Measurements from ENCODE around the gene SAMD14.

The SAMD14 gene

GRCh38 chr17:50094753-50095619 lies 35.0 kb downstream of the SAMD14 start, which contains the start of gene PDK2:
PDK2 (plus strand) TSS chr17:50095351; CDS start chr17:50095436, 85 bp downstream.
- peak; percentile 97 for DNase-seq

- peak; percentile 89 to 90 for DNase-seq
These were observed 35.7 kb downstream of the SAMD14 start for GRCh38 chr17:50094243-50094752.

DNA sequence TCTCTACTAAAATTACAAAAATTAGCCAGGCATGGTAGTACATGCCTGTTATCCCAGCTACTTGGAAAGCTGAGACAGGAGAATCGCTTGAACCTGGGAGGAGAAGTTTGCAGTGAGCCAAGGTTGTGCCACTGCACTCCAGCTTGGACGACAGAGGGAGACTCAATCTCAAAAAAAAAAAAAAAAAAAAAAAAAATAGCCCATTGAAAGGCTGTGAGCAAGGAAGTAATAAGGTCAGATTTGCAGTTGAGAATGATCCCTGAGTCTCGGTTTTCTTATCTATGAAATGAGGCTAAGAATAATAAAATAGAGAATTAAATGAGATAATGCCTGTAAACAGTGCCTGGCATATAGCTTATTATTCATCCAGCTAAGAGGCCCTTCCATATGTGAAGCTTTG lies 36.2 kb downstream of the SAMD14 start:
- DNase-seq: no peak

DNA sequence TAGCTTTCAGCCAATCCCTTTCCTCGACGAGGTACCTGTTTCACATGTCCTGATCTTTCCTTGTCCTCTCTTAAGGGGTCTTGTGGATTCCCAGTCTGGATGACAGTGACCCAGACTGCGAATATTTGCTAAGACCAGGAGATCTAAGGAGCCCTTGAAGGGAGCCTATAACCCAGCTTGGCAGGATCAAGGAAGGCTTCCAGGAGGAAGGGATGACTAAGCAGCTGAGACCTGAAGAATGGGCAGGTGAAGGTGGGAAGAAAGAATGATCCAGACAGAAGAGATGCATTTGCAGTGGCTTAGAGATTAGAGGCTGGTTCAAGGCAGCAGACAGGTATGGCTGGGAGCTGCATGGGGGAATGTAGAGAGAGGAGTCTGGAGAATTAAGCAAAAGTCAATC lies 36.7 kb downstream of the SAMD14 start:
- no peak for DNase-seq

GRCh38 chr17:50091918-50092285 lies 38.1 kb downstream of the SAMD14 start:
- DNase-seq: no peak

- DNase-seq: peak in 1 of 2 donors; percentile 6
These were observed 38.7 kb downstream of the SAMD14 start for GRCh38 chr17:50090971-50091917.

- DNase-seq: no peak
These were observed 39.9 kb downstream of the SAMD14 start for GRCh38 chr17:50090071-50090470.

DNA sequence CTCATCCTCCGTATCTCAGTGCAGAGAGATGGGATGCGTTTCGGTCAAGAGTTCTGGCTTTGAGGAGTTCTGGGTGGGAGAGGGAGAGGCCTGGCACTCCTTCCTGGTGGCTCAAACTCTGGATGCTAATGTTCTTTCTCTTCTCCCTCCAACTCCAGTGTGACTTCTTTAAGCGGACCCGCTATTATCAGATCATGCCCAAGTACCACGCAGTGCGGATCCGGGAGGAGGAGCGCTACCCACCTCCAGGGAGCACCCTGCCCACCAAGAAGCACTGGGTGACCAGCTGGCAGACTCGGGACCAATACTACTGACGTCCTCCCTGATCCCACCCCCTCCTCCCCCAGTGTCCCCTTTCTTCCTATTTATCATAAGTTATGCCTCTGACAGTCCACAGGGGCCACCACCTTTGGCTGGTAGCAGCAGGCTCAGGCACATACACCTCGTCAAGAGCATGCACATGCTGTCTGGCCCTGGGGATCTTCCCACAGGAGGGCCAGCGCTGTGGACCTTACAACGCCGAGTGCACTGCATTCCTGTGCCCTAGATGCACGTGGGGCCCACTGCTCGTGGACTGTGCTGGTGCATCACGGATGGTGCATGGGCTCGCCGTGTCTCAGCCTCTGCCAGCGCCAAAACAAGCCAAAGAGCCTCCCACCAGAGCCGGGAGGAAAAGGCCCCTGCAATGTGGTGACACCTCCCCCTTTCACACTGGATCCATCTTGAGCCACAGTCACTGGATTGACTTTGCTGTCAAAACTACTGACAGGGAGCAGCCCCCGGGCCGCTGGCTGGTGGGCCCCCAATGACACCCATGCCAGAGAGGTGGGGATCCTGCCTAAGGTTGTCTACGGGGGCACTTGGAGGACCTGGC lies 40.8 kb downstream of the SAMD14 start:
- no peak for DNase-seq

GRCh38 chr17:50087912-50088405 lies 42.0 kb downstream of the SAMD14 start:
- no peak for DNase-seq

DNA sequence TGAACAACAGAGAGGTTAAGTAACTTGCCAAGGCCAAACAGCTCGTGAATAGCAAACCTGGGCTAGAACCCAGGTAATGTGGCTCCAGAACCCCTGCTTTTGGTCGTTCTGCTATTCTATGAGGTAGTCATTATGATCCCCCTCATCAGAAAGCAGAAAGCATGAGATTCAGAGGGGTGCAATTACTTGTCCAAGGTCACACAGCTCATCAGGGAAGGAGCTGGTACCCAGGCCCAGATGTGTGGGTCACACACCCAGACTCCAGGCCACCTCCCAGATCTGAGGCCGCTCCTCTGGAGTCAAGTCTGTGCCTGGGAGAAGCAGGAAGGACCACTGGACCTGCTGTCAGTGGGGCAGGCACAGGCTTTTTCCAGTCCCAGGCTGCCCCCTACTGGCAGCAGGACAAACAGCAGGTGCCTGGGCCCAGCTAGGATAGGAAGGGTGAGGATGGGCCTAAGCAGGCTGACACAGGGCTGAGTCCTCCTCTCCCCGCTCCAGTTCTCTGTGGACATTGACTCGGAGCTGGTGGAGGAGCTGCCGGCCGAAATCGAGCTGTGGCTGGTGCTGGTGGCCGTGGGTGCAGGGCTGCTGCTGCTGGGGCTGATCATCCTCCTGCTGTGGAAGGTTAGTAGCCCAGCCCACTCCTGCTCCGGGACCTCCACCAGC lies 42.6 kb downstream of the SAMD14 start:
- peak; percentile 76 for DNase-seq

DNA sequence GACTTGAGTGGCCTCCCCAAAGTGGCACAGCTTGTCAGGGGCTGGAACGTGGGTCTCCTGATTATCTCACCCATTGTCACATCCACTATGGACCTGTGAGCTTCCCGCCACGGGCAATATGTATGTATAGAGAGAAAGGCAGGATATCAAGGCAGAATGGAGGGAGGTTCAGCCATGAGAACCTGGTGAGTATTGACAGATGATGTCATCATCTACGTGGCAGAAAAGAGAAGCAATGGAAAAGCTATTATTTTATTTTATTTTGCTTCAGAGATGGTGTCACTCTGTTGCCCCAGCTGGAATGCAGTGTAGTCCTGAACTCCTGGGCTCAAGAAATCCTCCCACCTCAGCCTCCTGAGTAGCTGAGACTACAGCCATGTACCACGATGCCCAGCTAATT lies 48.2 kb downstream of the SAMD14 start:
- DNase-seq: no peak

- DNase-seq: no peak
These were observed 49.1 kb downstream of the SAMD14 start for GRCh38 chr17:50080827-50081226.

- DNase-seq: no peak
These were observed 49.9 kb downstream of the SAMD14 start for GRCh38 chr17:50080096-50080480.

DNA sequence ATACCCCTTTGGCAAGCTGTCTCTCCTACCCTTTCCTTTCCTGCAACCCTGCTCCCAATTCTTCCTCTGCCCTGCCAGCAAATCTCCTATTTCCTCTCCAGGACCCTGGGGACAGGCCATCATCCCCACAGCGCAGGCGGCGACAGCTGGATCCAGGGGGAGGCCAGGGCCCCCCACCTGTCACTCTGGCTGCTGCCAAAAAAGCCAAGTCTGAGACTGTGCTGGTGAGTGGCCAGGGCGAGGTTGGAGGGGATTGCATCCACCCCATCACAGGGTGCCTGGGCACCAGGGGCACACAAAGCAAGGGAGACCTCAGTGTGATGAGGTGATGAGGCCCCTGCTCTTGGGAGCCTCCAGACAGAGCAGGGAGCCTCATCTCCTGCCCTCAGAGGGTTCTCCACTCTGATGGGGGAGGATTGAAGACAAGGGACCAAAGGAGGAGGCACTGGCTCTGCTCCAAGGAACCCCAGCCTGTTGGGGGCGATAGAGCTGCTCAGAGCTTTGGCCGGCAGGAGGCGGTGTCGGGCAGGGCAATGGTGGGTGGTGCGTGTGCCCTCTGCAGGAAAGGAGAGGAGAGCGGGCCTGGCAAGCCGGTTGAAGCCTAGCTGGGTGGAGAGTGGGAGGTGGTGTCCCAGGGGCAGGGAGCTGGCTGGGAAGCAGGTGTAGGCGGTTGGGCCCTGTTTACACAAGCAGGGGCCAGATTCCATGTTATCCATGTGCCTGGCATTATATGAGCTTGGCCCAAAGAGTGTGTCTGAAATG lies 50.4 kb downstream of the SAMD14 start:
- DNase-seq: peak in 1 of 2 donors; percentile 12

DNA sequence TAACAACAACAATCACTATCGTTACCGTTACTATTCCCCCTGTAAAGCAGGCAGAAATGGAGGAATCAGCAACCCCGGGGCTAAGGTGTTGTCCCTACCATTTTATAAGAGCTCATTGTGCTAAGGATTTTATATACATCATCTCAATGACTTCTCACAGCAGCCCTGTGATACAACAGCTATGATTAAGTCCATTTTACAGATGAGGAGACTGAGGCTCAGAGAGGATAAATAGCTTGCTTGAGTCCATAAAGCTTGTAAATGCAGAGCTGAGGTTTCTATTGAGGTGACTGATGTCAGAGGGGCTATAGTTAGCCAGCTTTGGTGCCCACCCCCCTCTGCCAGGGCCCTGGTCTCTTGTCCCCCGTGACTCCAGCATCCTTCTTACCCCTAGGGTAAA lies 51.5 kb downstream of the SAMD14 start:
- no peak for DNase-seq

DNA sequence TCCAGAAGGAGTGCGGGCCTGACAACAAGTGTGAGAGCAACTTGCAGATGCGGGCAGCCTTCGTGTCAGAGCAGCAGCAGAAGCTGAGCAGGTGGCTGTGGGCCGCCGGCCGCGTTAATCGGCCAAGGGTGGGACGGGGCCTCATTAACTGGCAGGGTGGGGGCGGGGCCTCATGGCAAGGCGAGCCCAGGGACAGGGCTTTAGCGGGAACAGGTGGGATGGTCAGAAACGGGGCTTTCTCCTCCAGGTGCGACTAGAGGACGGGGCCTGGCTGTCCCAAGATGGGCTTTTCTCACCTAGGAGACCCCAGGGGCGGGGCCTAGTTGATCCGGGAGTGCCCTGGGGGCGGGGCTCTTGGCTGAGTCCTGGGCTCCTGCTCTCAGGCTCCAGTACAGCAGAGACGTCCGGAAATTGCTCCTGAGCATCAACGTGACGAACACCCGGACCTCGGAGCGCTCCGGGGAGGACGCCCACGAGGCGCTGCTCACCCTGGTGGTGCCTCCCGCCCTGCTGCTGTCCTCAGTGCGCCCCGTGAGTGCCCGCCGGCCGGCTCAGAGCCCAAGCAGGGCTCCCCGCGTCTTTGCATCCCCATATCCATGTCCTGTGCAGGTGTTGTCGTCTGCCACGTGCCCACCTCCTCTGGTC lies 53.2 kb downstream of the SAMD14 start:
- DNase-seq: no peak

- no peak for DNase-seq
These were observed 53.8 kb downstream of the SAMD14 start for GRCh38 chr17:50076221-50076590.

- DNase-seq: no peak
These were observed 54.4 kb downstream of the SAMD14 start for GRCh38 chr17:50075446-50076032.

GRCh38 chr17:50074227-50074626 lies 55.7 kb downstream of the SAMD14 start:
- DNase-seq: no peak

GRCh38 chr17:50072925-50073324 lies 57.0 kb downstream of the SAMD14 start:
- no peak for DNase-seq

Measured in inflammatory macrophage (primary cell).